CD4-positive, alpha-beta T cell treated with Interleukin-4 for 1 hour (primary cell): ENCODE results near the gene AP5M1.
"Not testable (repeated sequence)": the region's sequence is repeated elsewhere in the genome, so short reads cannot be mapped to it uniquely, and the experiment has no call there.

Source experiments
- DNase-seq, 2 donors: peaks; one replicate each; pipeline ENCODE4 v3.0.0-alpha.2; 2020 to 2022

AP5M1 gene, protein sequence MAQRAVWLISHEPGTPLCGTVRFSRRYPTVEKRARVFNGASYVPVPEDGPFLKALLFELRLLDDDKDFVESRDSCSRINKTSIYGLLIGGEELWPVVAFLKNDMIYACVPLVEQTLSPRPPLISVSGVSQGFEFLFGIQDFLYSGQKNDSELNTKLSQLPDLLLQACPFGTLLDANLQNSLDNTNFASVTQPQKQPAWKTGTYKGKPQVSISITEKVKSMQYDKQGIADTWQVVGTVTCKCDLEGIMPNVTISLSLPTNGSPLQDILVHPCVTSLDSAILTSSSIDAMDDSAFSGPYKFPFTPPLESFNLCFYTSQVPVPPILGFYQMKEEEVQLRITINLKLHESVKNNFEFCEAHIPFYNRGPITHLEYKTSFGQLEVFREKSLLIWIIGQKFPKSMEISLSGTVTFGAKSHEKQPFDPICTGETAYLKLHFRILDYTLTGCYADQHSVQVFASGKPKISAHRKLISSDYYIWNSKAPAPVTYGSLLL

GRCh38 chr14:57268161-57269069 lies at the start of gene AP5M1, which contains the start of gene EXOC5:
AP5M1 (plus strand) TSS chr14:57268971; CDS start chr14:57269315, 344 bp downstream.
EXOC5 (minus strand) TSS chr14:57268905; CDS start chr14:57268648, 257 bp downstream.
- peak; percentile 90 to 94 for DNase-seq

DNA sequence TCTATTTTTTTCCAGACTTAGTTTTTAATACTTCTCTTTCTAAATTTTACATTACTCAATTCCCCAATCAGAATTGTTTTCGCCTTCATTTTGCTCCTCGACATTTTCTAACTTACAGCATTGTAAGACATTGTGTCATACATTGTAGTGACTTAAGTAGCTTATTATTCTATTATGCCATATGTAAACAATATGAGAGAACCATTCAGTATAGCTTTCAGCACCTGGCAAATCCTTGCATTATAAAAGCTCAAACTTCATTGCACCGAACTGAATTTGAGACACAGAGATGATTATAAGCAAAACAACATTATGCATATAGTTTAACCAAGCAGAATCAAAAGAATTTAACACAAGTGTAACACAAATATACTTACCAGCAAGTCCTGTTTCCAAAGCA lies 46.8 kb upstream of the AP5M1 start:
- no peak for DNase-seq

DNA sequence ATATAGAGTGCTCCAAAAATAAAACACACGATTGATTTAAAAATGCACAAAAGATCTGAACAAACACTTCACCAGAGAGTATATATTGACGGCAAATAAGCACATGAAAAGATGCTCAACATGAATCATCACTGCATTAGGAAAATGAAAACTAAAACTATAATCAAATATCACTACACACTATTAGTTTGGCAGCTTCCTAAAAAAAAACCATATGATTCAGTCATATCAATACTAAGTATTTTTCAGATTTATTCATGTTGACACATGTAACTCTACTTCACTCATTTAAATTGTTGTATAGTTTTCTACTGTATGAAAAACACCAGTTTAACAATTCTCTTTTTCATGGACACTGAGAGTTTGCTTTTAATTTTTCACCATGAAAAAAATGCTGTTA lies 41.7 kb upstream of the AP5M1 start:
- no peak for DNase-seq

- DNase-seq, result not testable (repeated sequence)
Observed at GRCh38 chr14:57228320-57228719, 40.5 kb upstream of the AP5M1 start.

GRCh38 chr14:57232006-57232405 lies 36.8 kb upstream of the AP5M1 start:
- no peak for DNase-seq

DNA sequence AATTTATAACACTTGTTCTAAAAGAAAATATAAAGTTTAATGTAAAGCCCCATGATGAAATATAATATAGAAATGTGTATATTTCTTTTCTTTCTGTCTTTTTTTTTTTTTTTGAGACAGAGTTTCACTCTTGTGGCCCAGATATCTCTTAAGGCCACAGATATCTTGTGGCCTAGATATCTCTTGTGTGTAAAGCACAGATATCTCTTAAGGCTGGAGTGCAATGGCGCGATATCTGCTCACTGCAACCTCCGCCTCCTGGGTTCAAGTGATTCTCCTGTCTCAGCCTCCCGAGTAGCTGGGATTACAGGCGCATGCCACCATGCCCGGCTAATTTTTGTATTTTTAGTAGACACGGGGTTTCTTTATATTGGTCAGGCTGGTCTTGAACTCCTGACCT lies 28.7 kb upstream of the AP5M1 start:
- not testable (repeated sequence) for DNase-seq

DNA sequence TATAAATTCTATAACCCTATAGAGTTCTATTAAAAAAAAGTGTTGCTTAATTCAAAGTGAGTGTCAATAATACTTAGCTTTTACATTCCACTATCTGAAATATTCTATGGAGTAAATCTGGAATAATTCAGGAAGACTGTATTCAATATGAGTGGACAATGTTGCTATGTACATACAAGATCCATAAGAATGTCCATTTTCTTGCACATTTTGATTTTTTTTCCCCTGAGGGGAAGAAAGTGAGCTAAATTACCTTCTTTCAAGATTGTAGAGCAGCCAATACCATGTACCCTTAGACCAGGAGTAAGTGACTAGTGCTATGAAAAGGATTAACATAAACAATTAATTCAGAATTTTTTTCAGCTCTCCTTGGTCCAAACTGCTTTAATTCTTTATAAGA lies 25.5 kb upstream of the AP5M1 start:
- no peak for DNase-seq

GRCh38 chr14:57244106-57244505 lies 24.7 kb upstream of the AP5M1 start:
- no peak for DNase-seq

GRCh38 chr14:57245941-57246340 lies 22.8 kb upstream of the AP5M1 start:
- no peak for DNase-seq

DNA sequence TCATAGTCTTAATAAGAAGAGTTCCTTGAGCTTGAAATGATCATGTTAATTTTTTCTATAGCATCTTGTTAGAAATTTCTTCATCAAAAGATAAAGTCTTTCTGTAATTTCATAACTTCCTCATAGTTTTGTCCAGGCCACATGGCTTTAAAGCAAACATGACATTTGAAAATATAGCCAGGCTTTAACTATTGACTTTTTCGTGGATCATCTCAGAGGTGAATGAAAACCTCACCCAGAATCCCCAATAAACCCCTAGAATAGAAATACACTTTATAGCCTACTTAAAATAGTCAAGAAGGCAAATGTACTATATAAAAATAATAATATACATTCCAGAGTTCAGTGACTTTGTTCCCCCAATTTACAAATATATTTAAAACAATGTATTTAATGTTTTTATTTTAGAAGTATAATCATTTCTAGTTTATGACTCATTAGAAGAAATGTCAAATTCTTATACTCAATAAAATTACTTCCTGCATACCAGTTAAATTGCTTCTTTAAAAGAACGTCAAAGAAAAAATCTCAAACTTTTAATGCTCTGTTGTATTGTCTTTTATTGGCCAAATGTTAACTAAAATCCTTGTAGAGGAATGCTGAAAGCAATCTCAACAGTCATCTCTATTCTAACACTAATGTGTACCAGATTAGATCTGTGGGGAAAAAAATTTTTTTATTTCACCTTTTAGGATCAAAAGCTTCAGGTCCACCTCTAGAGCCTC lies 21.7 kb upstream of the AP5M1 start:
- no peak for DNase-seq

GRCh38 chr14:57254884-57255283 lies 13.9 kb upstream of the AP5M1 start:
- DNase-seq, result no peak

DNA sequence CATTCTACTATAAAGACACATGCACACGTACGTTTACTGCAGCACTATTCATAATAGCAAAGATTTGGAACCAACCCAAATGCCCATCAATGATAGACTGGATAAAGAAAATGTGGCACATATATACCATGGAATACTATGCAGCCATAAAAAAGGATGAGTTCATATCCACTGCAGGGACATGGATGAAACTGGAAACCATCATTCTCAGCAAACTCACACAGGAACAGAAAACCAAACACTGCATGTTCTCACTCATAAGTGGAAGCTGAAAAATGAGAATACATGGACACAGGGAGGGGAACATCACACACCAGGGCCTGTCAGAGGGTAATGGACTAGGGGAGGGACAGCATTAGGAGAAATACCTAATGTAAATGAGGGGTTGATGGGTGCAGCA lies 10.6 kb upstream of the AP5M1 start:
- DNase-seq, result not testable (repeated sequence)

- DNase-seq, result no peak
Observed at GRCh38 chr14:57259672-57260071, 9.1 kb upstream of the AP5M1 start.

DNA sequence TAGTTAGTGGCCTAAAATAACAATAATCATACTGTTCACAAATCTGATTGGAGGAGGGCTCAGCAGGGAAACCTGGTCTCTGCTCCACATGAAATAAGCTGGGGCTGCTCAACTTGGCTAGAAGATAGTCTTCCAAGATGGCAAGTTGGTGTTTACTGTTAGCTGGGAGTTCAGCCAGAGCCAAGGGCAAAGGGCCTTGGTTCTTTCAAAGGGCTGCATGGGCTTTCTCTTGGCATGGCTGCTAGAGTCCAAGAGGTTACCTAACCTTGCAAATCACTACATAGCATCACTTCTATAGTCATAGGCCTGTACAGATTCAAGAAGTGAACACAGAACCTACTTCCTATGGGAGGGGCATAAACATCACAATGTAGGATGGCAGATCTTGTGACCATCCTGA lies 7.2 kb upstream of the AP5M1 start:
- no peak for DNase-seq

DNA sequence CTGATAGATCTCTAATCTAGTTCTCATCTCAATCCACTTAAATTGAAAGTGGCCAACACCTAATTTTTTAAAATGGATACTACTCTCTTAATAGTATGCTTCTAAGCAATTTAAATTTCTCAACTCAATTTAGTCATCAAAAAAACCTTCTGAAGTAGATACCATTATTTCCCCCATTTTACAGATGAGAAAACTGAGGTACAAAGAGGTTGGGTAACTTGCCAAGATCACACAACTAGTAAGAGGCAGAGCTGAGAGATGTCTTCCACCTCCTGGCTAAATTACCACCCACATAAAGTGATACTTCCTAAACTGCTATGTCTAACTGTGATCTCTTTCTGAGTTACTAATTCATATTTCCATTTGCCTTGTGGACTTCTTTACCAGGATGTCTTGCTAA lies 6.7 kb upstream of the AP5M1 start:
- no peak for DNase-seq

DNA sequence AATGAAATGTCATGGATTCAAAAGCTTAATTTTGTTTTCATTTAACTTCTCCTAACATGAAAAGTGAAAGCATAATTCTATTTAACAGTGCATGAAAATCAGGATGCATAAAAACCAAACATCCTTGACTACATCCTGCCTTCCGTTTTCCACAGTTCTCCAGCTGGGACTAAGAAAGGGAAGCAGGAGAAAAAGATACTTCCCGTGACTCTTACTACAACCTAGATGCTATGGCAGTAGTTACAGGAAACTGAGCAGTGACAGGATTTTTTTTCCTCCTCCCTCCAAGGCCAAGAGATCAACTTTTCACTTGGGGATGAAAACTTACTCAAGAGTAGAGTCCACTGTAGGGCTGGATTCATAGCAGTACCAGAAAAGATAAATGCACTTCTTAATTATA lies 2.7 kb upstream of the AP5M1 start:
- DNase-seq, result no peak

GRCh38 chr14:57273236-57273635 lies 4.5 kb downstream of the AP5M1 start:
- DNase-seq, result no peak

GRCh38 chr14:57274551-57274950 lies 5.8 kb downstream of the AP5M1 start:
- no peak for DNase-seq

- DNase-seq, result no peak
Observed at GRCh38 chr14:57275023-57275664, 6.4 kb downstream of the AP5M1 start.

DNA sequence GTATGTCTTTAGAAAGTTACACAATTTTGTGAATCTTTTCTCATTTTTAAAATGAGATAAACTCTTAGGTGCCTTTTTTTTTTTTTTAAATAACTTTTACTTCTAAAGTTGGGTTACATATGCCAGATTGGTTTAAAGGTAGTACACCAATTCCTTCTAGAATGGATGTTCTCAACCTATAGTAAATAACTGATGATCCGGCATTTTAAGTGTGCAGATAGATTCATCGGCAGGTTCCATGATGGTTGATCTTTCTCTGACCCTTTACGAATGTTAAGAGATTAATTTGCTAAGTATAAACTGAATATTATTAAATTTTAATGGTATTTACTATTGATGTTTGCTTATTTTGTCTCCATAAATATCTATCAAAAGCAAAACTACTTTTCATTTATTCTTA lies 8.3 kb downstream of the AP5M1 start:
- DNase-seq, result no peak

DNA sequence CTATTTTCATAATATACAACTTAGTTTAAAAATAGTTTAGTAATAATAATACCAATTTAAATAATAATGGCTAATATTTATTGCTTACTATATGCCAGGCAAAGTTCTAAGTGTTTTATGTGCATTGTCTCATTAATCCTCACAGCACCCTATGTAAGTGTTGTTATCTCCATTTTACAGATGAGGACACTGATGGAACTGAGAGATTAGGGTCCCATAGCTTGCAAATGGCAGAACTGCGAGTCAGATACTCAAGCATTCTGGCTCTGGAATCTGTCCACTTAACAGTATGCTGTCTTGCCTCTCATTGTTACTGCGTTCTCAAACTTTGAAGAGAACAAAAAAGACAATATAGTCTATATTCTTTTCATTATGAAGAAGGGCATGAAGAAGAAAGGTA lies 19.0 kb downstream of the AP5M1 start:
- no peak for DNase-seq

GRCh38 chr14:57290751-57291150 lies 22.0 kb downstream of the AP5M1 start:
- no peak for DNase-seq
